ENCODE measurements around the gene RBM17. TPM values are rescaled to one million over a fixed set of nuclear protein-coding genes. Genes with fewer than 3 reads are reported as not detected.
"Not testable (repeated sequence)": the region's sequence is repeated elsewhere in the genome, so short reads cannot be mapped to it uniquely, and the experiment has no call there.

Gene RBM17
- total RNA-seq, 1 experiment from 2014 or later, result 128 TPM

- intact Hi-C loops (cut with micrococcal nuclease), result no loop called here
- Mint-ChIP-seq H3K4me3 (ENCODE audit: unreplicated experiment) (no peak overlapping the region), H3K9me3 (ENCODE audit: unreplicated experiment) (no peaks in the 10 kb centered on the region), H3K4me1 (ENCODE audit: insufficient read depth, unreplicated experiment) (peaks cover 5% of the 10 kb centered on the region), H3K27ac (ENCODE audit: low read depth, unreplicated experiment) (no peak overlapping the region), H3K27me3 (ENCODE audit: insufficient read depth, unreplicated experiment) (no peaks in the 10 kb centered on the region), H3K36me3 (ENCODE audit: insufficient read depth, unreplicated experiment) (peaks cover 88% of the 10 kb centered on the region)
- ChIA-PET POLR2A (no interaction called here), CTCF (no interaction called here)
- no peak for TF ChIP-seq CTCF (IDR thresholded peaks at IDR 0.05; ENCODE audit: unreplicated experiment)
- no TSS peak for BruUV-seq (replicated peaks)
- DNase-seq (ENCODE audit: unreplicated experiment), result no peak
Observed at GRCh38 chr10:6103591-6103990, 14.8 kb downstream of the RBM17 start.

- intact Hi-C loops (cut with micrococcal nuclease), result not testable (repeated sequence)
- POLR2A ChIA-PET, result interaction anchor here (0.6 to 1.7 kb wide), 2 partner anchors 29 to 286 kb away, joined by 3 to 4 read pairs; no protein-coding TSS in a partner anchor
Observed at GRCh38 chr10:6107616-6108015, 18.8 kb downstream of the RBM17 start.

GRCh38 chr10:6108072-6108471 is 19.2 kb downstream of the RBM17 start:
- intact Hi-C loops (cut with micrococcal nuclease), result no loop called here
- CTCF ChIA-PET, result interaction anchor here (0.8 to 7.7 kb wide), 8 partner anchors 10 to 731 kb away, joined by 3 to 80 read pairs (median 4); partner anchors contain the start of gene PFKFB3
- no peak for TF ChIP-seq CTCF (IDR thresholded peaks at IDR 0.05; ENCODE audit: unreplicated experiment)
- Mint-ChIP-seq H3K36me3 (ENCODE audit: insufficient read depth, unreplicated experiment) (peaks cover 90% of the 10 kb centered on the region), H3K27me3 (ENCODE audit: insufficient read depth, unreplicated experiment) (no peaks in the 10 kb centered on the region), H3K4me1 (ENCODE audit: insufficient read depth, unreplicated experiment) (peaks cover 11% of the 10 kb centered on the region), H3K9me3 (ENCODE audit: unreplicated experiment) (no peaks in the 10 kb centered on the region), H3K4me3 (ENCODE audit: unreplicated experiment) (no peak overlapping the region), H3K27ac (ENCODE audit: low read depth, unreplicated experiment) (no peak overlapping the region)
- POLR2A ChIA-PET, result interaction anchor here (0.9 to 1.7 kb wide), 2 partner anchors 29 to 293 kb away, joined by 3 to 4 read pairs; no protein-coding TSS in a partner anchor
- DNase-seq (ENCODE audit: unreplicated experiment), result no peak
- no TSS peak for BruUV-seq (replicated peaks)

More at GRCh38 chr10:6107616-6108015, 18.8 kb downstream of the RBM17 start:
- H3K27me3 Mint-ChIP-seq (ENCODE audit: insufficient read depth, unreplicated experiment); BruUV-seq (replicated peaks); H3K9me3 Mint-ChIP-seq (ENCODE audit: unreplicated experiment); H3K27ac Mint-ChIP-seq (ENCODE audit: low read depth, unreplicated experiment); H3K4me3 Mint-ChIP-seq (ENCODE audit: unreplicated experiment); DNase-seq (ENCODE audit: unreplicated experiment): not testable (repeated sequence)
- peaks cover 11% of the 10 kb centered on the region for H3K4me1 Mint-ChIP-seq (ENCODE audit: insufficient read depth, unreplicated experiment)
- CTCF ChIA-PET, result interaction anchor here (0.6 to 7.7 kb wide), 7 partner anchors 19 to 1003 kb away, joined by 3 to 80 read pairs (median 4); partner anchors contain the start of gene PFKFB3
- H3K36me3 Mint-ChIP-seq (ENCODE audit: insufficient read depth, unreplicated experiment), result peaks cover 90% of the 10 kb centered on the region

- no peaks in the 10 kb centered on the region for H3K9me3 Mint-ChIP-seq (ENCODE audit: unreplicated experiment)
- H3K4me3 Mint-ChIP-seq (ENCODE audit: unreplicated experiment), result no peak overlapping the region
- POLR2A ChIA-PET, result interaction anchor here (0.9 to 1.7 kb wide), 3 partner anchors 11 to 293 kb away, joined by 3 to 5 read pairs (median 4); no protein-coding TSS in a partner anchor
- BruUV-seq (replicated peaks), result no TSS peak
- peaks cover 11% of the 10 kb centered on the region for H3K4me1 Mint-ChIP-seq (ENCODE audit: insufficient read depth, unreplicated experiment)
- H3K27ac Mint-ChIP-seq (ENCODE audit: low read depth, unreplicated experiment), result no peak overlapping the region
- DNase-seq (ENCODE audit: unreplicated experiment), result peak; percentile 51
- CTCF ChIA-PET, result interaction anchor here (0.8 to 7.7 kb wide), 9 partner anchors 8 to 730 kb away, joined by 3 to 80 read pairs (median 4); no protein-coding TSS in a partner anchor
- TF ChIP-seq CTCF (IDR thresholded peaks at IDR 0.05; ENCODE audit: unreplicated experiment), result peak; percentile 76
- peaks cover 90% of the 10 kb centered on the region for H3K36me3 Mint-ChIP-seq (ENCODE audit: insufficient read depth, unreplicated experiment)
- no peaks in the 10 kb centered on the region for H3K27me3 Mint-ChIP-seq (ENCODE audit: insufficient read depth, unreplicated experiment)
- intact Hi-C loops (cut with micrococcal nuclease), result loop anchor here (1.0 kb wide), 4 partner anchors 42 to 297 kb away; partner anchors contain the start of gene PFKFB3
Observed at GRCh38 chr10:6108631-6109443, 20.0 kb downstream of the RBM17 start.
